K562 (cell line): ENCODE results near the gene SLC17A8. TPM values are rescaled to one million over a fixed set of nuclear protein-coding genes. Genes with fewer than 3 reads are reported as not detected.

Experiments
- ATAC-seq: fragments of 200-7000 bp; cut with Tn5 transposase; 3 replicates; pipeline ENCODE4 v1.9.1; 2020; ENCODE audit warnings: moderate library complexity
- BruUV-seq: library from RNA; stranded (reverse); fragments of 400-500 nt; replicated peaks from 2 replicates; lab custom pipeline; 2021; lab: Mats Ljungman, UMichigan
- CTCF ChIA-PET: fragments of 300-600 bp; formaldehyde crosslinking; extraction: SDS; loops from one replicate; lab custom pipeline; 2021; ENCODE audit warnings: low intra/inter-chr PET ratio; lab: Yijun Ruan, JAX
- POLR2A ChIA-PET: fragments of 300-600, 350-650 bp; sonication (Branson Sonifier 250); formaldehyde crosslinking; extraction: SDS; loops from one replicate; lab custom pipeline; 2021; ENCODE audit warnings: antibody characterized with exemption, inconsistent platforms; lab: Yijun Ruan, JAX
- DNase-seq, 4 experiments: peaks; one replicate each; pipeline versions ENCODE4 v3.0.0 to v3.0.0-alpha.2; 2011 to 2018; ENCODE audit warnings: low spot score in 3 of 4, mixed read lengths in 3 of 4; ENCODE audit errors: extremely low read depth in 1 of 4
- FAIRE-seq: peaks from 2 replicates; lab custom pipeline; 2011; peaks lifted over from hg19 to GRCh38; lab: Jason Lieb, UNC
- H2AFZ ChIP-seq: 2 replicates; pipeline ENCODE4 v1.6.0; 2011; ENCODE audit warnings: low read depth, low read length, control low read depth, inconsistent platforms
- H3K27ac ChIP-seq: fragments of 200-600 bp; 3 replicates; pipeline ENCODE4 v1.8.0; 2011; ENCODE audit warnings: low read depth, mild to moderate bottlenecking, control low read depth, inconsistent platforms, low read length, moderate library complexity, mixed read lengths; ENCODE audit errors: extremely low read depth
- H3K27me3 ChIP-seq, 2 experiments: fragments of 300-600 bp in 1 of 2; 2 replicates in 1 of 2; 3 replicates in 1 of 2; pipeline versions ENCODE4 v1.6.0 to v1.8.0; 2011; ENCODE audit warnings: inconsistent platforms in 2 of 2, low read length in 2 of 2, mild to moderate bottlenecking in 1 of 2, mixed read lengths in 1 of 2, moderate library complexity in 1 of 2; ENCODE audit not compliant: control insufficient read depth in 2 of 2, insufficient read depth in 2 of 2
- H3K36me3 ChIP-seq: fragments of 300-600 bp; 3 replicates; pipeline ENCODE4 v1.8.0; 2011; ENCODE audit warnings: mild to moderate bottlenecking, low read length, inconsistent platforms; ENCODE audit not compliant: control insufficient read depth, insufficient read depth
- H3K4me1 ChIP-seq, 2 experiments: fragments of 200-600 bp in 1 of 2; replicated peaks in 1 of 2; 2 replicates in 1 of 2; 3 replicates in 1 of 2; pipeline versions ENCODE4 v1.5.1 to v1.8.0; 2011; ENCODE audit warnings: inconsistent platforms in 2 of 2, low read length in 2 of 2, mild to moderate bottlenecking in 1 of 2, mixed read lengths in 1 of 2, moderate library complexity in 1 of 2; ENCODE audit not compliant: control insufficient read depth in 2 of 2, insufficient read depth in 2 of 2
- H3K4me2 ChIP-seq: 2 replicates; pipeline ENCODE4 v1.6.1; 2011; ENCODE audit warnings: low read length, control low read depth, inconsistent platforms, mixed read lengths; ENCODE audit not compliant: insufficient read depth
- H3K4me3 ChIP-seq: fragments of 200-600 bp; sonication (generic), shearing (Covaris generic); 2 replicates; pipeline ENCODE4 v1.5.1; 2016; ENCODE audit warnings: control low read depth, inconsistent platforms
- H3K79me2 ChIP-seq: fragments of 200-600 bp; 3 replicates; pipeline ENCODE4 v1.8.0; 2011; ENCODE audit warnings: low read length, inconsistent platforms; ENCODE audit not compliant: control insufficient read depth, insufficient read depth
- H3K9ac ChIP-seq, 2 experiments: 2 replicates each; pipeline versions ENCODE4 v1.6.0 to v1.6.1; 2011; ENCODE audit warnings: low read depth in 2 of 2, low read length in 2 of 2, control low read depth in 1 of 2, inconsistent platforms in 1 of 2, mild to moderate bottlenecking in 1 of 2, mixed read lengths in 1 of 2; ENCODE audit not compliant: insufficient read depth in 1 of 2
- H3K9me1 ChIP-seq: one replicate; pipeline ENCODE4 v1.6.0; 2011; ENCODE audit warnings: inconsistent platforms, mild to moderate bottlenecking, low read length, moderate library complexity; ENCODE audit not compliant: control insufficient read depth, insufficient read depth
- H3K9me3 ChIP-seq: replicated peaks from 2 replicates; pipeline ENCODE4 v1.5.1; 2011; ENCODE audit warnings: low read depth, low read length, inconsistent platforms; ENCODE audit not compliant: control insufficient read depth, insufficient read depth
- H4K20me1 ChIP-seq: replicated peaks from 2 replicates; pipeline ENCODE4 v1.6.1; 2011; ENCODE audit warnings: low read length, inconsistent platforms, mixed read lengths; ENCODE audit not compliant: control insufficient read depth, insufficient read depth
- CHD7 ChIP-seq: fragments of 200-600 bp; sonication (generic); IDR thresholded peaks from one replicate; pipeline ENCODE4 v1.6.1; 2012; ENCODE audit warnings: mild to moderate bottlenecking, low read depth, low read length, inconsistent platforms
- ELK1 ChIP-seq: sonication (generic); formaldehyde crosslinking; IDR thresholded peaks from 2 replicates; pipeline ENCODE4 v1.8.1; 2022; ENCODE audit warnings: missing genetic modification reagents
- HINFP ChIP-seq: fragments of 450-650 bp; conservative IDR thresholded peaks from 2 replicates; pipeline ENCODE4 v1.6.1; 2016; ENCODE audit warnings: missing genetic modification characterization, low read depth, mild to moderate bottlenecking, control low read depth, missing compliant biosample characterization
- MYBL2 ChIP-seq, 2 experiments: fragments of 450-650 bp in 1 of 2; sonication (generic) in 1 of 2; formaldehyde crosslinking in 1 of 2; IDR thresholded peaks; 2 replicates each; pipeline versions ENCODE4 v1.6.1 to v1.8.1; 2017 to 2022; ENCODE audit warnings: borderline replicate concordance in 1 of 2, inconsistent platforms in 1 of 2, low read depth in 1 of 2, mild to moderate bottlenecking in 1 of 2, missing genetic modification reagents in 1 of 2, moderate library complexity in 1 of 2
- MYNN ChIP-seq, 2 experiments: sonication (generic); formaldehyde crosslinking in 1 of 2; IDR thresholded peaks; 2 replicates each; pipeline versions ENCODE4 v1.5.0 to v1.6.1; 2016 to 2020; ENCODE audit warnings: antibody characterized with exemption in 1 of 2, missing genetic modification reagents in 1 of 2
- PCBP2 ChIP-seq: fragments of 200-400 bp; formaldehyde crosslinking; IDR thresholded peaks from 2 replicates; pipeline ENCODE4 v1.6.1; 2018; ENCODE audit warnings: low read length, low read depth, mild to moderate bottlenecking, moderate library complexity; ENCODE audit not compliant: poor library complexity, severe bottlenecking
- TAF15 ChIP-seq: fragments of 200-400 bp; formaldehyde crosslinking; IDR thresholded peaks from 2 replicates; pipeline ENCODE4 v1.6.1; 2017; ENCODE audit warnings: mild to moderate bottlenecking, low read depth, low read length, moderate library complexity
- whole genome bisulfite sequencing: fragments of 100-300 bp; shearing (Covaris generic); methylation state at CpG from one replicate; pipeline ENCODE4 v1.1.6; 2016; ENCODE audit warnings: low coverage, mixed read lengths; ENCODE audit not compliant: insufficient coverage; ENCODE audit errors: missing lambda C conversion rate; 5-methylcytosine and 5-hydroxymethylcytosine counted together
- in situ Hi-C: fragments of 300-500 bp; cut with MboI; formaldehyde crosslinking; loops from 4 replicates; pipeline ENCODE4 v1.15.0; 2018; ENCODE audit warnings: inconsistent platforms, mixed read lengths
- intact Hi-C: fragments of 100-400 bp; cut with micrococcal nuclease; formaldehyde crosslinking; loops from 2 replicates; pipeline ENCODE4 v1.14.2; 2022
- polyA plus RNA-seq, 8 experiments: library from polyadenylated mRNA; depleted of rRNA in 4 of 8; stranded (reverse) in 5 of 8; unstranded in 3 of 8; fragments of >200 nt; fragmentation: Nextera tagmentation in 2 of 8; fragmentation: Illumina TruSeq in 1 of 8; extraction: Ambion mirVana in 2 of 8; extraction: Trizol in 1 of 8; gene quantifications; 2 replicates each; pipeline versions ENCODE4 v1.2.1 to v1.2.3, GENCODE V29; 2011 to 2014; ENCODE audit warnings: inconsistent platforms in 1 of 8, missing spikeins in 1 of 8
- total RNA-seq, 7 experiments: library from RNA; depleted of rRNA in 6 of 7; stranded (reverse); fragments of >200 nt in 6 of 7; fragmentation: Illumina TruSeq in 2 of 7; extraction: Trizol in 2 of 7; gene quantifications; 2 replicates each; pipeline versions ENCODE4 v1.2.1 to v1.2.3, GENCODE V29; 2011 to 2021; ENCODE audit warnings: low replicate concordance in 1 of 7

SLC17A8 gene
- total and polyA plus RNA-seq, 9 of the 15 experiments (the other 6 are each of a cell fraction or from before 2014, with no cell fraction given), result 0.03 TPM; not detected in 8

- CTCF ChIA-PET, result no interaction called here
- Histone ChIP-seq H3K4me1 (no peaks in the 10 kb centered on the region), H3K9me3 (no peaks in the 10 kb centered on the region), H3K27ac (no peak overlapping the region), H3K4me3 (no peak overlapping the region), H3K27me3 (no peaks in the 10 kb centered on the region), H2AFZ (no peak overlapping the region), H4K20me1 (no peaks in the 10 kb centered on the region), H3K9ac (no peak overlapping the region), H3K79me2 (no peaks in the 10 kb centered on the region), H3K36me3 (peaks cover 78% of the 10 kb centered on the region), H3K4me2 (no peak overlapping the region), H3K9me1 (no peaks in the 10 kb centered on the region)
- ATAC-seq, result no peak
- POLR2A ChIA-PET, result no interaction called here
- in situ Hi-C loops, result no loop called here
- intact Hi-C loops, result no loop called here
- BruUV-seq, result no TSS peak
- DNase-seq, result no peak
- WGBS, result 76% methylated on average over 2 of the region's 2 CpGs
- no peak for FAIRE-seq
- TF ChIP-seq HINFP (tag) (no peak), MYBL2 (IDR thresholded peaks at IDR 0.05; ENCODE audit: low read depth) (no peak), MYBL2 (CRISPR knock-in tag; IDR thresholded peaks at IDR 0.05; ENCODE audit: borderline replicate concordance) (no peak), MYNN (IDR thresholded peaks at IDR 0.05) (no peak), MYNN (CRISPR knock-in tag; IDR thresholded peaks at IDR 0.05) (no peak), ELK1 (CRISPR knock-in tag) (no peak), PCBP2 (no peak), CHD7 (no peak), TAF15 (no peak)
Observed at GRCh38 chr12:100332852-100333251, 24.0 kb upstream of the SLC17A8 start.
